ENCODE results near the gene MFSD6. TPM values are rescaled to one million over a fixed set of nuclear protein-coding genes. Genes with fewer than 3 reads are reported as not detected.

MFSD6 gene
- total RNA-seq, 1 donor from 2014 or later = 15.1 TPM

GRCh38 chr2:190468814-190469569 lies 60.8 kb downstream of the MFSD6 start:
- Mint-ChIP-seq H3K9me3 (ENCODE audit: low read depth) (peaks cover 20% of the 10 kb centered on the region), H3K4me3 (ENCODE audit: low read depth) (no peak overlapping the region), H3K27ac (peak overlapping the region; percentile 17), H3K27me3 (no peaks in the 10 kb centered on the region), H3K4me1 (ENCODE audit: low read depth) (peaks cover 19% of the 10 kb centered on the region), H3K36me3 (ENCODE audit: insufficient read depth) (peaks cover 29% of the 10 kb centered on the region)
- no peak for DNase-seq (ENCODE audit: low spot score, unreplicated experiment)
- TF ChIP-seq CTCF (IDR thresholded peaks at IDR 0.05; ENCODE audit: unreplicated experiment) = no peak

- Mint-ChIP-seq H3K36me3 (ENCODE audit: insufficient read depth) (peaks cover 29% of the 10 kb centered on the region), H3K4me3 (ENCODE audit: low read depth) (no peak overlapping the region), H3K27me3 (no peaks in the 10 kb centered on the region), H3K4me1 (ENCODE audit: low read depth) (peaks cover 19% of the 10 kb centered on the region), H3K9me3 (ENCODE audit: low read depth) (peaks cover 20% of the 10 kb centered on the region), H3K27ac (peak overlapping the region; percentile 45)
- no peak for TF ChIP-seq CTCF (IDR thresholded peaks at IDR 0.05; ENCODE audit: unreplicated experiment)
- no peak for DNase-seq (ENCODE audit: low spot score, unreplicated experiment)
Observed at GRCh38 chr2:190469771-190470170, 61.6 kb downstream of the MFSD6 start.

DNA sequence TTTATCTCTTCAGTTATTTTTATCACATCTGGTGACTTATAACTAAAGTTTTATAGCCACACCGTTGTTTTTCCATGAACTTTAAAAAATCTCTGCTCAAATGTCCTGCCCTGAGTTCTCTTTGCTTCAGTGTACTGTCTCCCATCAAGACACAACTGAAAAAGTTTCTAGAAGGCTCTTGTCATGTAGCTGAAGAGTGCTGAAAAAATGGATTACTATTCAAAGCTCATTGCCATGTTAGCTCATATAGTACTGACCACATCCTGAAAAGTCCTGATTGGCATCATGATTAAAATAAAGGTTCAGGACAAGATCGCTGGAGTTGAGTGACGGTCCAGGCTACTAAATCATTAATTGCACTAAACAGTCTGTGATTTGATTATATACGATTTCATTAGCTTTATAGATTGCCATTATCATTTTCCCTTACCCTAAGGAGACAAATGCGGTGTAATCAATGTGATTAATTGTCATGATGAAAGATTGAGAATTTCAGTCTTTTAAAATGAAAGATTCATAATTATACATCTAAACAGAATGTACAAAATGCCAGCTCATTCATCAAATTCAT lies 62.2 kb downstream of the MFSD6 start:
- peaks cover 20% of the 10 kb centered on the region for H3K9me3 Mint-ChIP-seq (ENCODE audit: low read depth)
- peaks cover 29% of the 10 kb centered on the region for H3K36me3 Mint-ChIP-seq (ENCODE audit: insufficient read depth)
- H3K4me3 Mint-ChIP-seq (ENCODE audit: low read depth) = no peak overlapping the region
- H3K4me1 Mint-ChIP-seq (ENCODE audit: low read depth) = peaks cover 19% of the 10 kb centered on the region
- peak overlapping the region; percentile 35 for H3K27ac Mint-ChIP-seq
- TF ChIP-seq CTCF (IDR thresholded peaks at IDR 0.05; ENCODE audit: unreplicated experiment) = no peak
- DNase-seq (ENCODE audit: low spot score, unreplicated experiment) = no peak
- H3K27me3 Mint-ChIP-seq = no peaks in the 10 kb centered on the region

- Mint-ChIP-seq H3K4me1 (ENCODE audit: low read depth) (peaks cover 12% of the 10 kb centered on the region), H3K27ac (peak overlapping the region; percentile 34), H3K9me3 (ENCODE audit: low read depth) (peaks cover 8% of the 10 kb centered on the region), H3K27me3 (no peaks in the 10 kb centered on the region), H3K4me3 (ENCODE audit: low read depth) (no peak overlapping the region), H3K36me3 (ENCODE audit: insufficient read depth) (peaks cover 10% of the 10 kb centered on the region)
- TF ChIP-seq CTCF (IDR thresholded peaks at IDR 0.05; ENCODE audit: unreplicated experiment) = no peak
- DNase-seq (ENCODE audit: low spot score, unreplicated experiment) = no peak
Observed at GRCh38 chr2:190477661-190478454, 69.7 kb downstream of the MFSD6 start.

GRCh38 chr2:190478572-190479195 lies 70.5 kb downstream of the MFSD6 start:
- no peak overlapping the region for H3K4me3 Mint-ChIP-seq (ENCODE audit: low read depth)
- H3K36me3 Mint-ChIP-seq (ENCODE audit: insufficient read depth) = peaks cover 4% of the 10 kb centered on the region
- no peaks in the 10 kb centered on the region for H3K27me3 Mint-ChIP-seq
- no peak for TF ChIP-seq CTCF (IDR thresholded peaks at IDR 0.05; ENCODE audit: unreplicated experiment)
- H3K27ac Mint-ChIP-seq = no peak overlapping the region
- peaks cover 12% of the 10 kb centered on the region for H3K4me1 Mint-ChIP-seq (ENCODE audit: low read depth)
- no peak for DNase-seq (ENCODE audit: low spot score, unreplicated experiment)
- peaks cover 3% of the 10 kb centered on the region for H3K9me3 Mint-ChIP-seq (ENCODE audit: low read depth)

All from progenitor cell of endocrine pancreas (in vitro differentiated cells).